ENCODE results near the gene EPS8.
"Not testable (repeated sequence)": the region's sequence is repeated elsewhere in the genome, so short reads cannot be mapped to it uniquely, and the experiment has no call there.

EPS8 gene

GRCh38 chr12:15797818-15798217 is 8.6 kb upstream of the EPS8 start:
- DNase-seq (ENCODE audit: low read depth in 3 of 3), result no peak

GRCh38 chr12:15796493-15797141 is 7.4 kb upstream of the EPS8 start:
- DNase-seq (ENCODE audit: low read depth in 3 of 3), result no peak

GRCh38 chr12:15794836-15795235 is 5.6 kb upstream of the EPS8 start:
- no peak for DNase-seq (ENCODE audit: low read depth in 3 of 3)

GRCh38 chr12:15794196-15794595 is 5.0 kb upstream of the EPS8 start:
- DNase-seq (ENCODE audit: low read depth in 3 of 3), result no peak

- peak in 2 of 3 donors; percentile 1 to 8 for DNase-seq (ENCODE audit: low read depth in 3 of 3)
Measured at GRCh38 chr12:15788233-15789219, 662 bp downstream of the EPS8 start.

GRCh38 chr12:15787778-15788177 is 1.4 kb downstream of the EPS8 start:
- DNase-seq (ENCODE audit: low read depth in 3 of 3), result no peak

- no peak for DNase-seq (ENCODE audit: low read depth in 3 of 3)
Measured at GRCh38 chr12:15786772-15787171, 2.4 kb downstream of the EPS8 start.

GRCh38 chr12:15783288-15783687 is 5.9 kb downstream of the EPS8 start:
- no peak for DNase-seq (ENCODE audit: low read depth in 3 of 3)

GRCh38 chr12:15782667-15783066 is 6.5 kb downstream of the EPS8 start:
- DNase-seq (ENCODE audit: low read depth in 3 of 3), result no peak

GRCh38 chr12:15779925-15780324 is 9.3 kb downstream of the EPS8 start:
- no peak for DNase-seq (ENCODE audit: low read depth in 3 of 3)

- no peak for DNase-seq (ENCODE audit: low read depth in 3 of 3)
Measured at GRCh38 chr12:15778126-15778525, 11.1 kb downstream of the EPS8 start.

GRCh38 chr12:15777355-15778012 is 11.7 kb downstream of the EPS8 start:
- DNase-seq (ENCODE audit: low read depth in 3 of 3), result no peak

GRCh38 chr12:15776532-15776931 is 12.7 kb downstream of the EPS8 start:
- no peak for DNase-seq (ENCODE audit: low read depth in 3 of 3)

GRCh38 chr12:15774819-15775218 is 14.4 kb downstream of the EPS8 start:
- DNase-seq (ENCODE audit: low read depth in 3 of 3), result no peak

- no peak for DNase-seq (ENCODE audit: low read depth in 3 of 3)
Measured at GRCh38 chr12:15772405-15773018, 16.7 kb downstream of the EPS8 start.

- no peak for DNase-seq (ENCODE audit: low read depth in 3 of 3)
Measured at GRCh38 chr12:15770581-15770980, 18.6 kb downstream of the EPS8 start.

- no peak for DNase-seq (ENCODE audit: low read depth in 3 of 3)
Measured at GRCh38 chr12:15770021-15770420, 19.2 kb downstream of the EPS8 start.

- no peak for DNase-seq (ENCODE audit: low read depth in 3 of 3)
Measured at GRCh38 chr12:15769586-15769985, 19.6 kb downstream of the EPS8 start.

GRCh38 chr12:15767301-15767700 is 21.9 kb downstream of the EPS8 start:
- DNase-seq (ENCODE audit: low read depth in 3 of 3), result no peak

- no peak for DNase-seq (ENCODE audit: low read depth in 3 of 3)
Measured at GRCh38 chr12:15763328-15763727, 25.9 kb downstream of the EPS8 start.

GRCh38 chr12:15762162-15762561 is 27.0 kb downstream of the EPS8 start:
- not testable (repeated sequence) for DNase-seq (ENCODE audit: low read depth in 3 of 3)

Measured in stimulated activated CD4-positive, alpha-beta T cell treated with anti-CD3 and anti-CD28 coated beads, TNF-alpha, amount 100 ng/mL, for 48 hours (primary cell).